Measurements from ENCODE around the gene VPS16. TPM values are rescaled to one million over a fixed set of nuclear protein-coding genes. Genes with fewer than 3 reads are reported as not detected.
A peak's percentile ranks its signal among the peaks of the same experiment; 100 is the strongest.

VPS16 gene
- total and polyA plus RNA-seq, 2 of the 13 experiments (the other 11 are each of a cell fraction or from before 2014, with no cell fraction given), result 34.2 to 35.4 TPM

- TF ChIP-seq, protein P1, sequence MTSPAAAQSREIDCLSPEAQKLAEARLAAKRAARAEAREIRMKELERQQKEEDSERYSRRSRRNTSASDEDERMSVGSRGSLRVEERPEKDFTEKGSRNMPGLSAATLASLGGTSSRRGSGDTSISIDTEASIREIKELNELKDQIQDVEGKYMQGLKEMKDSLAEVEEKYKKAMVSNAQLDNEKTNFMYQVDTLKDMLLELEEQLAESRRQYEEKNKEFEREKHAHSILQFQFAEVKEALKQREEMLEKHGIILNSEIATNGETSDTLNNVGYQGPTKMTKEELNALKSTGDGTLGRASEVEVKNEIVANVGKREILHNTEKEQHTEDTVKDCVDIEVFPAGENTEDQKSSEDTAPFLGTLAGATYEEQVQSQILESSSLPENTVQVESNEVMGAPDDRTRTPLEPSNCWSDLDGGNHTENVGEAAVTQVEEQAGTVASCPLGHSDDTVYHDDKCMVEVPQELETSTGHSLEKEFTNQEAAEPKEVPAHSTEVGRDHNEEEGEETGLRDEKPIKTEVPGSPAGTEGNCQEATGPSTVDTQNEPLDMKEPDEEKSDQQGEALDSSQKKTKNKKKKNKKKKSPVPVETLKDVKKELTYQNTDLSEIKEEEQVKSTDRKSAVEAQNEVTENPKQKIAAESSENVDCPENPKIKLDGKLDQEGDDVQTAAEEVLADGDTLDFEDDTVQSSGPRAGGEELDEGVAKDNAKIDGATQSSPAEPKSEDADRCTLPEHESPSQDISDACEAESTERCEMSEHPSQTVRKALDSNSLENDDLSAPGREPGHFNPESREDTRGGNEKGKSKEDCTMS (CRISPR knock-in tag; conservative IDR thresholded peaks at IDR 0.05), result no peak
- TF ChIP-seq FOXA3 (CRISPR knock-in tag; IDR thresholded peaks at IDR 0.05) (no peak; the same call in 1 of the 2 replicates), TFE3 (CRISPR knock-in tag; IDR thresholded peaks at IDR 0.05) (no peak), ZNF446 (CRISPR knock-in tag; IDR thresholded peaks at IDR 0.05) (0 out of 2 replicates have a peak, but pooled peaks have one; percentile 13), CCDC6 (CRISPR knock-in tag; IDR thresholded peaks at IDR 0.05) (peak; percentile 89; the same call in 1 of the 2 replicates), PRMT3 (CRISPR knock-in tag; IDR thresholded peaks at IDR 0.05; ENCODE audit: borderline replicate concordance, low read depth) (peak; percentile 92; the same call in 1 of the 2 replicates), ZIK1 (CRISPR knock-in tag; IDR thresholded peaks at IDR 0.05; ENCODE audit: borderline replicate concordance, low read depth) (0 out of 2 replicates have a peak, but pooled peaks have one; percentile 45), PHF8 (CRISPR knock-in tag; IDR thresholded peaks at IDR 0.05) (0 out of 2 replicates have a peak, but pooled peaks have one; percentile 6), ZBTB44 (CRISPR knock-in tag; IDR thresholded peaks at IDR 0.05) (peak; percentile 72; the same call in 1 of the 2 replicates), ZNF773 (CRISPR knock-in tag; IDR thresholded peaks at IDR 0.05; ENCODE audit: borderline replicate concordance) (0 out of 2 replicates have a peak, but pooled peaks have one; percentile 22), RARG (CRISPR knock-in tag; IDR thresholded peaks at IDR 0.05; ENCODE audit: low read depth) (0 out of 2 replicates have a peak, but pooled peaks have one; percentile 9), ZNF607 (CRISPR knock-in tag; IDR thresholded peaks at IDR 0.05; ENCODE audit: borderline replicate concordance) (peak; percentile 17; the same call in 1 of the 2 replicates), YY1 (IDR thresholded peaks at IDR 0.05; ENCODE audit: insufficient read depth, insufficient replicate concordance, low read depth, low read length) (peak; percentile 51), ZNF709 (CRISPR knock-in tag; IDR thresholded peaks at IDR 0.05) (0 out of 2 replicates have a peak, but pooled peaks have one; percentile 3), GFI1 (CRISPR knock-in tag; IDR thresholded peaks at IDR 0.05; ENCODE audit: borderline replicate concordance) (0 out of 2 replicates have a peak, but pooled peaks have one; percentile 6), ZNF550 (CRISPR knock-in tag; IDR thresholded peaks at IDR 0.05; ENCODE audit: borderline replicate concordance) (peak; percentile 52; the same call in 1 of the 2 replicates), ZNF570 (CRISPR knock-in tag; IDR thresholded peaks at IDR 0.05; ENCODE audit: borderline replicate concordance) (0 out of 2 replicates have a peak, but pooled peaks have one; percentile 16)
- TF ChIP-seq, protein P2, sequence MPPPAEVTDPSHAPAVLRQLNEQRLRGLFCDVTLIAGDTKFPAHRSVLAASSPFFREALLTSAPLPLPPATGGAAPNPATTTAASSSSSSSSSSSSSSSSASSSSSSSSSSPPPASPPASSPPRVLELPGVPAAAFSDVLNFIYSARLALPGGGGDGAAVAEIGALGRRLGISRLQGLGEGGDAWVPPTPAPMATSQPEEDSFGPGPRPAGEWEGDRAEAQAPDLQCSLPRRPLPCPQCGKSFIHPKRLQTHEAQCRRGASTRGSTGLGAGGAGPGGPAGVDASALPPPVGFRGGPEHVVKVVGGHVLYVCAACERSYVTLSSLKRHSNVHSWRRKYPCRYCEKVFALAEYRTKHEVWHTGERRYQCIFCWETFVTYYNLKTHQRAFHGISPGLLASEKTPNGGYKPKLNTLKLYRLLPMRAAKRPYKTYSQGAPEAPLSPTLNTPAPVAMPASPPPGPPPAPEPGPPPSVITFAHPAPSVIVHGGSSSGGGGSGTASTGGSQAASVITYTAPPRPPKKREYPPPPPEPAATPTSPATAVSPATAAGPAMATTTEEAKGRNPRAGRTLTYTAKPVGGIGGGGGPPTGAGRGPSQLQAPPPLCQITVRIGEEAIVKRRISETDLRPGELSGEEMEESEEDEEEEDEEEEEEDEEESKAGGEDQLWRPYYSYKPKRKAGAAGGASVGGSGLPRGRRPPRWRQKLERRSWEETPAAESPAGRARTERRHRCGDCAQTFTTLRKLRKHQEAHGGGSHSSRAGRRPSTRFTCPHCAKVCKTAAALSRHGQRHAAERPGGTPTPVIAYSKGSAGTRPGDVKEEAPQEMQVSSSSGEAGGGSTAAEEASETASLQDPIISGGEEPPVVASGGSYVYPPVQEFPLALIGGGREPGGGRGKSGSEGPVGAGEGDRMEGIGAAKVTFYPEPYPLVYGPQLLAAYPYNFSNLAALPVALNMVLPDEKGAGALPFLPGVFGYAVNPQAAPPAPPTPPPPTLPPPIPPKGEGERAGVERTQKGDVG (CRISPR knock-in tag; IDR thresholded peaks at IDR 0.05; ENCODE audit: borderline replicate concordance), result 0 out of 2 replicates have a peak, but pooled peaks have one; percentile 11
Measured at GRCh38 chr20:2871661-2872458, 31.3 kb downstream of the VPS16 start (continued).

All from HepG2 (cell line).